Neural cell (in vitro differentiated cells): Measurements from ENCODE around the gene FCN2. TPM values are rescaled to one million over a fixed set of nuclear protein-coding genes. Genes with fewer than 3 reads are reported as not detected.

Experiments
- H2AFZ ChIP-seq: fragments of 200-600, 300-800 bp; sonication (generic), shearing (Covaris generic); 2 replicates; pipeline ENCODE4 v1.6.0; 2014; ENCODE audit warnings: low read depth, mild to moderate bottlenecking, antibody characterized with exemption, low read length, moderate library complexity
- H3F3A ChIP-seq: fragments of 200-600 bp; shearing (Covaris generic); 2 replicates; pipeline ENCODE4 v1.6.1; 2016; ENCODE audit warnings: mild to moderate bottlenecking, moderate library complexity, mixed read lengths, antibody characterized with exemption, low read length; ENCODE audit not compliant: insufficient read depth, poor library complexity, severe bottlenecking
- H3K27ac ChIP-seq: fragments of 200-600, 300-800 bp; sonication (generic), shearing (Covaris generic); 2 replicates; pipeline ENCODE4 v1.5.1; 2014; ENCODE audit warnings: mild to moderate bottlenecking, low read length, moderate library complexity
- H3K27me3 ChIP-seq: fragments of 300-800, 200-600 bp; sonication (generic), shearing (Covaris generic); 2 replicates; pipeline ENCODE4 v1.6.0; 2014; ENCODE audit warnings: mild to moderate bottlenecking, low read depth, low read length, moderate library complexity; ENCODE audit not compliant: insufficient read depth
- H3K36me3 ChIP-seq: fragments of 300-800, 200-600 bp; sonication (generic), shearing (Covaris generic); 2 replicates; pipeline ENCODE4 v1.5.1; 2014; ENCODE audit warnings: mild to moderate bottlenecking, antibody characterized with exemption, low read length, moderate library complexity; ENCODE audit not compliant: insufficient read depth
- H3K4me2 ChIP-seq: fragments of 300-800, 200-600 bp; sonication (generic), shearing (Covaris generic); 2 replicates; pipeline ENCODE4 v1.6.0; 2014; ENCODE audit warnings: mild to moderate bottlenecking, low read length
- H3K4me3 ChIP-seq: fragments of 300-800, 200-600 bp; sonication (generic), shearing (Covaris generic); 2 replicates; pipeline ENCODE4 v1.5.1; 2014; ENCODE audit warnings: mild to moderate bottlenecking, low read length, moderate library complexity
- H3K79me2 ChIP-seq: fragments of 200-600 bp; shearing (Covaris generic); replicated peaks from 2 replicates; pipeline ENCODE4 v1.6.0; 2014; ENCODE audit warnings: mild to moderate bottlenecking, low read length, moderate library complexity; ENCODE audit not compliant: insufficient read depth
- H3K9ac ChIP-seq: fragments of 300-800, 200-600 bp; sonication (generic), shearing (Covaris generic); 2 replicates; pipeline ENCODE4 v1.6.1; 2016; ENCODE audit warnings: mild to moderate bottlenecking, low read length, mixed read lengths
- H3K9me2 ChIP-seq: fragments of 200-600 bp; shearing (Covaris generic); 2 replicates; pipeline ENCODE4 v1.6.1; 2016; ENCODE audit warnings: mild to moderate bottlenecking, low read length, mixed read lengths; ENCODE audit not compliant: insufficient read depth
- H3K9me3 ChIP-seq: fragments of 200-600, 300-800 bp; sonication (generic), shearing (Covaris generic); 2 replicates; pipeline ENCODE4 v1.6.1; 2016; ENCODE audit warnings: mild to moderate bottlenecking, mixed run types, low read length, moderate library complexity, mixed read lengths
- H4K20me1 ChIP-seq: fragments of 200-600 bp; shearing (Covaris generic); 2 replicates; pipeline ENCODE4 v1.6.1; 2016; ENCODE audit warnings: mild to moderate bottlenecking, mixed run types; ENCODE audit not compliant: insufficient read depth
- EP300 ChIP-seq: fragments of 450-650 bp; conservative IDR thresholded peaks from 2 replicates; pipeline ENCODE4 v1.6.1; 2014; ENCODE audit warnings: antibody characterized with exemption, mild to moderate bottlenecking, moderate library complexity; ENCODE audit not compliant: poor library complexity, severe bottlenecking
- EZH2 ChIP-seq: fragments of 200-600, 300-800 bp; shearing (Covaris generic), sonication (generic); IDR thresholded peaks from 2 replicates; pipeline ENCODE4 v1.6.1; 2014; ENCODE audit warnings: antibody characterized with exemption, low read length, borderline replicate concordance, mild to moderate bottlenecking; ENCODE audit not compliant: insufficient read depth, poor library complexity, severe bottlenecking
- MXI1 ChIP-seq: fragments of 450-650 bp; conservative IDR thresholded peaks from 2 replicates; pipeline ENCODE4 v1.6.1; 2014; ENCODE audit warnings: antibody characterized with exemption, mild to moderate bottlenecking; ENCODE audit not compliant: poor library complexity, severe bottlenecking
- POLR2AphosphoS5 ChIP-seq: IDR thresholded peaks from 2 replicates; pipeline ENCODE4 v1.6.1; 2012
- RAD21 ChIP-seq: fragments of 450-650 bp; conservative IDR thresholded peaks from 2 replicates; pipeline ENCODE4 v1.6.1; 2014; ENCODE audit warnings: antibody characterized with exemption, mild to moderate bottlenecking, moderate library complexity
- SMC3 ChIP-seq: fragments of 450-650 bp; conservative IDR thresholded peaks from 2 replicates; pipeline ENCODE4 v1.6.1; 2014; ENCODE audit warnings: antibody characterized with exemption, mild to moderate bottlenecking, moderate library complexity; ENCODE audit not compliant: poor library complexity
- TAF1 ChIP-seq: IDR thresholded peaks from 2 replicates; pipeline ENCODE4 v1.6.1; 2012; ENCODE audit warnings: low read depth
- polyA plus RNA-seq: library from polyadenylated mRNA; depleted of rRNA; stranded (reverse); fragments of >200 nt; gene quantifications from 2 replicates; pipeline ENCODE4 v1.2.3, GENCODE V29; 2014
- TF ChIP-seq, protein P1 (sequence below): IDR thresholded peaks from 2 replicates; pipeline ENCODE4 v1.6.1; 2012; ENCODE audit warnings: borderline replicate concordance
- TF ChIP-seq, protein P2 (sequence below): fragments of 450-650 bp; IDR thresholded peaks from 2 replicates; pipeline ENCODE4 v1.5.1; 2014; ENCODE audit warnings: antibody characterized with exemption, mild to moderate bottlenecking, moderate library complexity; ENCODE audit not compliant: poor library complexity, severe bottlenecking

The FCN2 gene
- polyA plus RNA-seq, 1 donor from 2014 or later: not detected

DNA sequence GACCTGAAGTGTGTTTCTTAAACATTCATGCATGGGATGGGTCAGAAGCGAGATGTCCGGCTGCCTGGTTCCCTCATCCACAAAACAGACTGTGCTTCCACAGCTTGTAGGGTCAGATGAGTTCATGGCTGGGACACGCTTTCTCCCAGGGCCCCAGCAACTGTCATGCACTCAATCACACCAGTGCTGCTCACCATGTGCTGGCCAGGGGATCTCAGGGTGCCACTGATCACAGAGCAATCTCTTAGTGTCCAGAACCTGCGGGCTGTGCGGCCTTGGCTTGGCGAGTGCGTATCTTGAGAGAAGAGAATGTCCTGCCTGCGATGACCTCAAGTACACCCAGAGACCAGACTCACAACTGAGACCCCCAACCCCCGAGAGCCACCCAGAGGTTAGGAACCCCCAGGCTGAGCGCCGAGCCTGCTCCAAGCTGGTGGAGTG lies 26.0 kb upstream of the FCN2 start:
- Histone ChIP-seq H3F3A (no peaks in the 10 kb centered on the region), H4K20me1 (no peaks in the 10 kb centered on the region), H3K9ac (no peak overlapping the region), H2AFZ (no peak overlapping the region), H3K27ac (no peak overlapping the region), H3K36me3 (no peaks in the 10 kb centered on the region), H3K9me3 (no peaks in the 10 kb centered on the region), H3K4me2 (no peak overlapping the region), H3K79me2 (no peaks in the 10 kb centered on the region), H3K27me3 (no peaks in the 10 kb centered on the region), H3K9me2 (no peaks in the 10 kb centered on the region), H3K4me3 (no peak overlapping the region)
- TF ChIP-seq POLR2AphosphoS5: no peak
- TF ChIP-seq, protein P1, sequence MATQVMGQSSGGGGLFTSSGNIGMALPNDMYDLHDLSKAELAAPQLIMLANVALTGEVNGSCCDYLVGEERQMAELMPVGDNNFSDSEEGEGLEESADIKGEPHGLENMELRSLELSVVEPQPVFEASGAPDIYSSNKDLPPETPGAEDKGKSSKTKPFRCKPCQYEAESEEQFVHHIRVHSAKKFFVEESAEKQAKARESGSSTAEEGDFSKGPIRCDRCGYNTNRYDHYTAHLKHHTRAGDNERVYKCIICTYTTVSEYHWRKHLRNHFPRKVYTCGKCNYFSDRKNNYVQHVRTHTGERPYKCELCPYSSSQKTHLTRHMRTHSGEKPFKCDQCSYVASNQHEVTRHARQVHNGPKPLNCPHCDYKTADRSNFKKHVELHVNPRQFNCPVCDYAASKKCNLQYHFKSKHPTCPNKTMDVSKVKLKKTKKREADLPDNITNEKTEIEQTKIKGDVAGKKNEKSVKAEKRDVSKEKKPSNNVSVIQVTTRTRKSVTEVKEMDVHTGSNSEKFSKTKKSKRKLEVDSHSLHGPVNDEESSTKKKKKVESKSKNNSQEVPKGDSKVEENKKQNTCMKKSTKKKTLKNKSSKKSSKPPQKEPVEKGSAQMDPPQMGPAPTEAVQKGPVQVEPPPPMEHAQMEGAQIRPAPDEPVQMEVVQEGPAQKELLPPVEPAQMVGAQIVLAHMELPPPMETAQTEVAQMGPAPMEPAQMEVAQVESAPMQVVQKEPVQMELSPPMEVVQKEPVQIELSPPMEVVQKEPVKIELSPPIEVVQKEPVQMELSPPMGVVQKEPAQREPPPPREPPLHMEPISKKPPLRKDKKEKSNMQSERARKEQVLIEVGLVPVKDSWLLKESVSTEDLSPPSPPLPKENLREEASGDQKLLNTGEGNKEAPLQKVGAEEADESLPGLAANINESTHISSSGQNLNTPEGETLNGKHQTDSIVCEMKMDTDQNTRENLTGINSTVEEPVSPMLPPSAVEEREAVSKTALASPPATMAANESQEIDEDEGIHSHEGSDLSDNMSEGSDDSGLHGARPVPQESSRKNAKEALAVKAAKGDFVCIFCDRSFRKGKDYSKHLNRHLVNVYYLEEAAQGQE: no peak
- TF ChIP-seq SMC3: no peak
- TF ChIP-seq TAF1: no peak
- no peak for TF ChIP-seq EP300
- TF ChIP-seq MXI1: no peak
- TF ChIP-seq, protein P2, sequence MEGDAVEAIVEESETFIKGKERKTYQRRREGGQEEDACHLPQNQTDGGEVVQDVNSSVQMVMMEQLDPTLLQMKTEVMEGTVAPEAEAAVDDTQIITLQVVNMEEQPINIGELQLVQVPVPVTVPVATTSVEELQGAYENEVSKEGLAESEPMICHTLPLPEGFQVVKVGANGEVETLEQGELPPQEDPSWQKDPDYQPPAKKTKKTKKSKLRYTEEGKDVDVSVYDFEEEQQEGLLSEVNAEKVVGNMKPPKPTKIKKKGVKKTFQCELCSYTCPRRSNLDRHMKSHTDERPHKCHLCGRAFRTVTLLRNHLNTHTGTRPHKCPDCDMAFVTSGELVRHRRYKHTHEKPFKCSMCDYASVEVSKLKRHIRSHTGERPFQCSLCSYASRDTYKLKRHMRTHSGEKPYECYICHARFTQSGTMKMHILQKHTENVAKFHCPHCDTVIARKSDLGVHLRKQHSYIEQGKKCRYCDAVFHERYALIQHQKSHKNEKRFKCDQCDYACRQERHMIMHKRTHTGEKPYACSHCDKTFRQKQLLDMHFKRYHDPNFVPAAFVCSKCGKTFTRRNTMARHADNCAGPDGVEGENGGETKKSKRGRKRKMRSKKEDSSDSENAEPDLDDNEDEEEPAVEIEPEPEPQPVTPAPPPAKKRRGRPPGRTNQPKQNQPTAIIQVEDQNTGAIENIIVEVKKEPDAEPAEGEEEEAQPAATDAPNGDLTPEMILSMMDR: no peak
- TF ChIP-seq EZH2: no peak
- TF ChIP-seq RAD21: no peak

DNA sequence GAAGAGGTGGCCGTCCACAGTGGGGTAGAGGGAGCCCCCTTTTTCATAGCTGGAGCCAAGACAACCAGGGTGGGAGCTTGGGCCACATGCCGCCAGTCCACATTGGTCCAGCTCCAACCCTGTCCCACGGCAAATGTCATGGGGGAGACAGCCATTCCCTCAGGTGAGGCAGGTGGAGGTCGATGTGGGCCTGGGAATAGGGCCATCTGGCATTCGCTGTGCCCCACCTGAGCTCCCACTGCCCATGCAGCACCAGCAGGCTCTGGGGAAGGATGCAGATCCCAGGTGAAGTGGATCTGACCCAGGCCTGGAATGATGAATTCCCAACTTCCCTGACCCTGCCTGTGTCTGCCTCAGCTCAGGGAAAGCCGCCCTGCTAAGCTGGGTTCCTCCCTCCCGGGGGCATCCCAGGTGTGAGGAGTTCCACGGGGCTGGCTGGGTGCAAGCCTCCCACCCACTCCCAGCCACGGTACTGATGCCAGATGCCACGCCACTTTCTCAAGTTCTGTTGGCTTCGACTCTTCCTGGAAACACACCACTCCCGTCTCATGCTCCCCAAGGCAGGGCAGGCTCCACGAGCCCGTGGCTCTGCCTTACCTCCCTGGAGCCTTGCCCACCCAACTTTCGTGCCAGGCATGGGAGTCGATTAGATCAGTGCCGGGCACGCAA lies 25.2 kb upstream of the FCN2 start:
- H3F3A ChIP-seq: no peaks in the 10 kb centered on the region

More for the DNA sequence above, 25.2 kb upstream of the FCN2 start:
- no peaks in the 10 kb centered on the region for H3K27me3 ChIP-seq
- no peak for TF ChIP-seq EP300
- TF ChIP-seq, protein P1: no peak
- no peak for TF ChIP-seq TAF1
- TF ChIP-seq, protein P2: no peak
- TF ChIP-seq EZH2: no peak
- TF ChIP-seq SMC3: no peak
- no peak for TF ChIP-seq RAD21
- H3K9me3 ChIP-seq: no peaks in the 10 kb centered on the region
- no peak overlapping the region for H3K27ac ChIP-seq
- no peaks in the 10 kb centered on the region for H3K9me2 ChIP-seq
- H4K20me1 ChIP-seq: no peaks in the 10 kb centered on the region
- no peak overlapping the region for H2AFZ ChIP-seq
- no peak overlapping the region for H3K4me3 ChIP-seq
- no peaks in the 10 kb centered on the region for H3K36me3 ChIP-seq
- H3K9ac ChIP-seq: no peak overlapping the region
- H3K4me2 ChIP-seq: no peak overlapping the region
- H3K79me2 ChIP-seq: no peaks in the 10 kb centered on the region
